HG03565 (cell line): ENCODE measurements around the gene PPP2R5A.
A peak's percentile ranks its signal among the peaks of the same experiment; 100 is the strongest.
"Not testable (repeated sequence)": the region's sequence is repeated elsewhere in the genome, so short reads cannot be mapped to it uniquely, and the experiment has no call there.

Source experiments
- ATAC-seq: cut with Tn5 transposase; IDR thresholded peaks from one replicate; pipeline ENCODE4 v1.9.1; 2021; ENCODE audit warnings: mild to moderate bottlenecking, moderate library complexity; ENCODE audit not compliant: unreplicated experiment

Gene PPP2R5A

DNA sequence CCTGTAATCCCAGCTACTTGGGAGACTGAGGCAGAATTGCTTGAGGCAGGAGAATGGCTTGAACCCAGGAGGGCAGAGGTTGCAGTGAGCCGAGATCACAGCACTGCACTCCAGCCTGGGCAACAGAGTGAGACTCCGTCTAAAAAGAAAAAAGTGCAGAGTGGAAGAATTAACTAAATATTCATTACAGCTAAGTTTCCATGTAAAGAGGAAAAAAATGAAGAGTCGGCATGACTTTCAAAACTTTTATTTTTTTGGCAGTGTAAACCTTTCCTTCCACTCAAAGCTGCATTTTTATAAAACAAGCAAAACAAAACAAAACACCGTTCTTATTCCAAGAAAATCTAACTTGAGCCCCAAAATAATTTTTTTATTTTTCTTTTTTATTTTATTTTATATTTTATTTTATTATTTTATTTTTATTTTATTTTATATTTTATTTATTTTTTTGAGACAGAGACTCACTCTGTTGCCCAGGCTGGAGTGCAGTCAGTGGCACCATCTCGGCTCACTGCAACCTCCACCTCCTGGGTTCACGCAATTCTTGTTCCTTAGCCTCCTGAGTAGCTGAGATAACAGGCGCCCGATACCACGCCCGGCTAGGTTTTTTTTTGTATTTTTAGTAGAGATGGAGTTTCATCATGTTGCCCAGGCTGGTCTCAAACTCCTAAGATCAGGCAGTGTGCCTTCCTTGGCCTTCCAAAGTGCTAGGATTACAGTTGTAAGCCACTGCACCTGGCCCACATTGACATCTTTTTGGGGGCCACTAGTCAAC is 66.6 kb downstream of the PPP2R5A start:
- no peak for ATAC-seq

DNA sequence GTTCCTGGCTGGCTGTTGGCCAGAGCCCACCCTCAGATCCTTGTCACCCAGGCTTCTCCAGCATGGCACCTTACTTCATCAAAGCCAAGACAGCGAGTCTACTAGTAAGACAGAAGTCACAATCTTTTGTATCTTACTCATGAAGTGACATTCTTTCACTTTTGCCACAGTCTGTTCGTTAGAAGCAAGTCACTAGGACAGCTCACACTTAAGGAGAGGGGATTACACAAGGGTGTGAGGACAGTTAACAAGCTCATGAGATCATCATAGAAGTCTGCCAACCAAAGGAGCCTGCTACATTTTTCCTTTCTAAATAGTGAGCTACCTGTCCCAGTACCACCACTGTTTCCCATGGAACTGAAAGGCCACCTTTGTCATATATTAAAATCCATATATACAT is 68.0 kb downstream of the PPP2R5A start:
- ATAC-seq: no peak

DNA sequence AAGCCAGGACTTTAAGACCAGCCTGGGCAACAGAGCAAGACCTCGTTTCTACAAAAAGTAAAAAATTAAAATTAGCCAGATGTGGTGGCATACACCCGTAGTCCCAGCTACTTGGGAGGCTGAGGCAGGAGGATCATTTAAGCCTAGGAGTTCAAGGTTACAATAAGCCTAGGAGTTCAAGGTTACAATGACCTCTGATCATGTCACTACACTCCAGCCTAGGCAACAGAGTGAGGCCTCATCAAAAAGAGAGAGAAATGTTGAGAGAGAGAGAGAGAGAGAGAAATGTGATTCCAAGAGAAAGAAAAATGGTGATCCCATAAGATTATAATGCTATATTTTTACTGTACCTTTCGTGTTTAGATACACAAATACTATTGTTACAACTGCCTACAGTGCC is 69.3 kb downstream of the PPP2R5A start:
- ATAC-seq: no peak

GRCh38 chr1:212355230-212355969 is 70.2 kb downstream of the PPP2R5A start:
- ATAC-seq: no peak

DNA sequence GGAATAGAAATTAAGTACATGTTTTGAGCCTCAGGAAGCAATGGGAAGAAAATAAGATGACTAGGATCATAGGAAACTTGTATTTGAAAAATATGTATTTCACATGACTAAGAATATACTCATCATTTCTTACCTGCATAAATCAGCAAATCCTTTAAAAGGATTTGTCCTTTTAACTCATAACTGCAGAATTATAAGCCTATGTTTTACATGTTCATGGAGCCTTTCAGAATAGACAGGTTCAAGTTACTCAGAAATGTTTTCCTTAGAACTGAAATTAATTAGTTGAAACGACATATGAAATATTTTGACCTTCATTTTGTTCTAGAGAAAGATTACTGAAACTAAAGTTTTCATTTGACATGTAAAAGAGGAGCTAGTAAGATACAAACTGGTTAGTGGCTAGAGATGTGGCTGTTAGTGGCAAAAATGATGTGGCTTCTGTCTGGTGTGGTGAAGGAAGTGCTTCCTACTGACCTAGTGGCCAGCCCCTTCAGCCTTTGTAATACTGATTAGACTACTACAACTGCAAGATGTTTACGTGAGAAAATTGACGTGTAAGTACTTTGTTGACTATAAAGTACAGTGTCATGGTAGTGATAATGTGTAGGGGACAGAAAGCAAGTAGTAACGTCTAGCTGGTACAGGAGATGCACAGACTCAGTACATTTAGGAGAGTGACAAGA is 74.7 kb downstream of the PPP2R5A start:
- no peak for ATAC-seq

GRCh38 chr1:212364985-212365384 is 79.8 kb downstream of the PPP2R5A start:
- ATAC-seq: no peak

- no peak for ATAC-seq
Observed at GRCh38 chr1:212366901-212367300, 81.7 kb downstream of the PPP2R5A start.

DNA sequence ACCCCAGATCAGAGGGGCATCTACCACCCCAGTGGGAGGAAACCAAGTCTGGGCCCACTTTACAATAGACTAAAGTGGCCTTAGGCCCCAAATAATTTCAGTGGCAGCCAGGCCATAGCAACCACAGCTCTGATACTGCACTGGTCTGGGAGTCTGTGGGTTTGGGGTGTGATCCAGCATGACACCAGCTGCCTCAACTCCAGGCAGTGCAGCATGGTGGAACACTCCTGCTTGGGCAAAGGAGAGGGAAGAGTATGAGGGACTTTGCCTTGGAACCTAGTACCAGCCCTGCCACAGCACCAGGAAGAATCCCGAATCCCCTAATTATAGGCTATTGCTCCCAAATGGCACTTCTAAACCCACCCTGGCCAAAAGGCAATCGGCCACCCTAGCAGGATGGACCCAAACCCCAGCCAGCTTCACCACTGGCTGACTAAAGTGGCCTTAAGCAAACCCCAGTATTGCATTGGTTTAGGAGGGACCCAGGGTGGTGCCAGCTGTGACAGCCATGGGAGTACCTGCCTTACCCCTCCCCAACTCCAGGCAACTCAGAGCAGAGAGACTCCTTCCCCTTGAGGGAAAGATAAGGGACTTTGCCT is 82.4 kb downstream of the PPP2R5A start:
- ATAC-seq: no peak

GRCh38 chr1:212368073-212368484 is 82.9 kb downstream of the PPP2R5A start:
- ATAC-seq: peak; percentile 73

GRCh38 chr1:212375986-212376385 is 90.8 kb downstream of the PPP2R5A start:
- no peak for ATAC-seq

DNA sequence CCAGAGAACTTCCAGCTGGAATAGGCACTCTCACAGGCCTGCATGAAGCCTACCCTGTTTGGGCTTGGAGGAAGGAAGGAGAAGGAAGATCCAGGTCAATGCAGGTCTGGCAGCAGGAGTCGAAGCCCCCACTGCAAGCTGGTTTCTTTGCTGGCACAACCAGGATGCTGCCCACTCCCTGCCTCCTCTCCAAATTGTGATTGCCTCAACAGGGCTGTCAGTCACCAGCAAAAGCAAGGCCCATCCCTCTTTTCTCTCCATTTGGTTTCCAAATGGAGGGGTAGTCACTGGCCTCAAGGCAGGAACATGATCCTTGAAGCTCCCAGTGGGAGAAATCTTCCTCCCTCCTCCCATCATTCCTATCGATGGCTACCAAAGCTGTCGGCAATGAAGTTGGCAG is 92.4 kb downstream of the PPP2R5A start:
- no peak for ATAC-seq

- no peak for ATAC-seq
Observed at GRCh38 chr1:212379366-212379765, 94.2 kb downstream of the PPP2R5A start.

DNA sequence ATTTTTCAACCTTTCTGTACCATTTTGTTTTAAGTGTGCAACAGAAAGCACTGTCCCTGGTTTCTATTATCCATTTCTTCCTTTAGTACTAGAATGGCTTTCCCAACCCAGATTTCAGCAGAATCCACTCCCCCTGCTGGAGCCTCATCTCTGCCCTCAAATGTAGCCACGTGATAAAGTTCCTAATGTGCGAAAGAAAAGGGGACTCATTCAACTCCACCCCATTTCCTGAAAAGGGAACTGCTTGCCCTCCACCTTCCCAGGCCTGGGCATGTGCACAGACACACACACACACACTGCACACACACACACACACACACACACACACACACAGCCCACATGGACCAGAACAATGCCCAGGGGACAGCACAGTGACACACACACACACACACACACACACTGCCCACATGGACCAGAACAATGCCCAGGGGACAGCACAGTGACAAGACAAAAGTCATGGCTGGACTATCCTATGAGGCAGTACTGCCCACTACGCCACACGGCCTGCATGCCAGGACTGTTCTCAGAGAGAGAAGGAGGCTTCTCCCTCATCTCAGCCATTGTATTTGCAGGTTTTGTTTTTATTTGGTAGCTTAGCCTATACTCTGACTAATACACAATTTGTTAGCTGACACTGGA is 96.3 kb downstream of the PPP2R5A start:
- ATAC-seq: no peak

DNA sequence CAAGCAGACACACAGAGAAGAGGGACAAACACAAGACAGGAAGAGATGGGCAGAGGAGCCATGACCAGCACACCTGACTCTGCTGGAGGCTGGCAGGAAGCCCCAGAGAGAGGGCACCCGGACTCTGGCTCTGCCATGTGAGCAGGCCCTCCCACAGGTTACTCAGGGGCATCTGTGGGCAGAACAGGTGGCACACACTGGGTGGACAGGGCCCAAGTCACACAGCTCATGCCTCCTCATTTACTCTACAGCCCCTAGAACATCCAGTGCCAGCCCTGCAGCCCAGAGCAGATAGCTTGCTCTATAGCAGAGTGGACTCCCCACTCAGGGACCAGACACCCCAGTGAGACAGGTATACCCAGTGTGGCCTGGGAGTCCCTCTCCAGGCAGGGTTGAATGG is 100.8 kb downstream of the PPP2R5A start:
- no peak for ATAC-seq

- ATAC-seq: no peak
Observed at GRCh38 chr1:212388985-212389716, 103.9 kb downstream of the PPP2R5A start.

DNA sequence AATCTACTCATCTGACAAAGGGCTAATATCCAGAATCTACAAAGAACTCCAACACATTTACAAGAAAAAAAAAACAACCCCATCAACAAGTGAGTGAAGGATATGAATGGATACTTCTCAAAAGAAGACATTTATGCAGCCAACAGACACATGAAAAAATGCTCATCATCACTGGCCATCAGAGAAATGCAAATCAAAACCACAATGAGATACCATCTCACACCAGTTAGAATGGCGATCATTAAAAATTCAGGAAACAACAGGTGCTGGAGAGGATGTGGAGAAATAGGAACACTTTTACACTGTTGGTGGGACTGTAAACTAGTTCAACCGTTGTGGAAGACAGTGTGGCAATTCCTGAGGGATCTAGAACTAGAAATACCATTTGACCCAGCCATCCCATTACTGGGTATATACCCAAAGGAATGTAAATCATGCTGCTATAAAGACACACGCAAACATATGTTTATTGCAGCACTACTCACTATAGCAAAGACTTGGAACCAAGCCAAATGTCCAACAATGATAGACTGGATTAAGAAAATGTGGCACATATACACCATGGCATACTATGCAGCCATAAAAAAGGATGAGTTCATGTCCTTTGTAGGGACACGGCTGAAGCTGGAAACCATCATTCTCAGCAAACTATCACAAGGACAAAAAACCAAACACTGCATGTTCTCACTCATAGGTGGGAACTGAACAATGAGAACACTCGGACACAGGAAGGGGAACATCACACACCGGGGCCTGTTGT is 110.6 kb downstream of the PPP2R5A start:
- ATAC-seq: not testable (repeated sequence)

GRCh38 chr1:212396638-212397037 is 111.4 kb downstream of the PPP2R5A start:
- ATAC-seq: no peak

- ATAC-seq: no peak
Observed at GRCh38 chr1:212397171-212397570, 112.0 kb downstream of the PPP2R5A start.

- no peak for ATAC-seq
Observed at GRCh38 chr1:212401042-212401441, 115.8 kb downstream of the PPP2R5A start.
